HepG2 (cell line): Measurements from ENCODE around the gene GYS1. TPM values are rescaled to one million over a fixed set of nuclear protein-coding genes. Genes with fewer than 3 reads are reported as not detected.

Experiments used
- CCAR2 ChIP-seq: fragments of 200-400 bp; formaldehyde crosslinking; optimal IDR thresholded peaks from 2 replicates; pipeline ENCODE3; 2018; ENCODE audit warnings: low read depth, mild to moderate bottlenecking, low read length, moderate library complexity
- CCDC6 ChIP-seq: sonication (generic); formaldehyde crosslinking; IDR thresholded peaks from 2 replicates; pipeline ENCODE4 v1.8.1; 2022; ENCODE audit warnings: mild to moderate bottlenecking, missing genetic modification reagents, moderate library complexity
- ETV6 ChIP-seq: sonication (generic); formaldehyde crosslinking; conservative IDR thresholded peaks from 2 replicates; pipeline ENCODE4 v1.4.0; 2020; ENCODE audit warnings: missing genetic modification reagents
- FIP1L1 ChIP-seq: fragments of 200-400 bp; formaldehyde crosslinking; IDR thresholded peaks from 2 replicates; pipeline ENCODE4 v1.6.1; 2018; ENCODE audit warnings: low read depth, mild to moderate bottlenecking, low read length, moderate library complexity, borderline replicate concordance; ENCODE audit not compliant: insufficient read depth
- FOXO1 ChIP-seq: sonication (generic); formaldehyde crosslinking; IDR thresholded peaks from 2 replicates; pipeline ENCODE4 v1.4.0; 2020; ENCODE audit warnings: missing genetic modification reagents
- GATAD2A ChIP-seq: IDR thresholded peaks from 2 replicates; pipeline ENCODE4 v1.6.1; 2016
- IKZF1 ChIP-seq: fragments of 450-650 bp; IDR thresholded peaks from 2 replicates; pipeline ENCODE4 v1.7.1; 2016
- NR2F6 ChIP-seq, 2 experiments: IDR thresholded peaks; 2 replicates each; pipeline ENCODE4 v1.6.1; 2016; ENCODE audit warnings: antibody characterized with exemption in 1 of 2, mild to moderate bottlenecking in 1 of 2
- PAX8 ChIP-seq: sonication (generic); formaldehyde crosslinking; IDR thresholded peaks from 2 replicates; pipeline ENCODE4 v1.8.0; 2022; ENCODE audit warnings: mild to moderate bottlenecking, missing genetic modification reagents, borderline replicate concordance
- PHF20 ChIP-seq: sonication (generic); formaldehyde crosslinking; IDR thresholded peaks from 2 replicates; pipeline ENCODE4 v1.5.0; 2020; ENCODE audit warnings: mild to moderate bottlenecking, missing genetic modification reagents
- TAF15 ChIP-seq: fragments of 200-400 bp; formaldehyde crosslinking; IDR thresholded peaks from one replicate; pipeline ENCODE4 v1.6.1; 2018; ENCODE audit warnings: mild to moderate bottlenecking, low read depth, low read length; ENCODE audit not compliant: poor library complexity, severe bottlenecking
- ZEB1 ChIP-seq: IDR thresholded peaks from 2 replicates; pipeline ENCODE4 v1.6.1; 2012; ENCODE audit warnings: mild to moderate bottlenecking, low read depth, inconsistent platforms; ENCODE audit not compliant: insufficient replicate concordance
- ZNF251 ChIP-seq: sonication (generic); formaldehyde crosslinking; IDR thresholded peaks from 2 replicates; pipeline ENCODE4 v1.9.0; 2021; ENCODE audit warnings: mild to moderate bottlenecking, missing genetic modification reagents
- ZNF350 ChIP-seq: sonication (generic); formaldehyde crosslinking; IDR thresholded peaks from 2 replicates; pipeline ENCODE4 v1.4.0; 2020; ENCODE audit warnings: mild to moderate bottlenecking, low read depth, missing genetic modification reagents, borderline replicate concordance
- polyA plus RNA-seq, 8 experiments: library from polyadenylated mRNA; depleted of rRNA in 3 of 8; stranded (reverse) in 7 of 8; unstranded in 1 of 8; fragments of >200 nt; fragmentation: Illumina TruSeq in 4 of 8; extraction: Trizol in 4 of 8; gene quantifications; 2 replicates each; pipeline versions ENCODE4 v1.2.1 to v1.2.3, GENCODE V29; 2011 to 2016; ENCODE audit warnings: low read depth in 4 of 8, missing spikeins in 1 of 8, mixed read lengths in 1 of 8; ENCODE audit not compliant: insufficient read depth in 1 of 8
- total RNA-seq, 5 experiments: library from RNA; depleted of rRNA; stranded (reverse); fragments of >200 nt; fragmentation: Illumina TruSeq; extraction: Trizol; gene quantifications; 2 replicates each; pipeline ENCODE4 v1.2.3, GENCODE V29; 2016; ENCODE audit warnings: low read depth in 1 of 5
- TF ChIP-seq, protein P1 (sequence below): sonication (generic); formaldehyde crosslinking; IDR thresholded peaks from 2 replicates; pipeline ENCODE4 v1.4.0; 2020; ENCODE audit warnings: mild to moderate bottlenecking, missing genetic modification reagents
- TF ChIP-seq, protein P2 (sequence below): sonication (generic); formaldehyde crosslinking; IDR thresholded peaks from 2 replicates; pipeline ENCODE4 v1.9.0; 2021; ENCODE audit warnings: missing genetic modification reagents, borderline replicate concordance
- TF ChIP-seq, protein P3 (sequence below): sonication (generic); formaldehyde crosslinking; IDR thresholded peaks from 2 replicates; pipeline ENCODE4 v1.8.1; 2023; ENCODE audit warnings: mild to moderate bottlenecking, missing genetic modification reagents
- TF ChIP-seq, protein P4 (sequence below): sonication (generic); formaldehyde crosslinking; IDR thresholded peaks from 2 replicates; pipeline ENCODE4 v1.5.1; 2020; ENCODE audit warnings: mild to moderate bottlenecking, missing genetic modification reagents, borderline replicate concordance
- TF ChIP-seq, protein P5 (sequence below): sonication (generic); formaldehyde crosslinking; IDR thresholded peaks from 2 replicates; pipeline ENCODE4 v1.4.0; 2020; ENCODE audit warnings: missing genetic modification reagents

Gene GYS1
- total and polyA plus RNA-seq, 2 of the 13 experiments (the other 11 are each of a cell fraction or from before 2014, with no cell fraction given), result 18.4 to 42.1 TPM

DNA sequence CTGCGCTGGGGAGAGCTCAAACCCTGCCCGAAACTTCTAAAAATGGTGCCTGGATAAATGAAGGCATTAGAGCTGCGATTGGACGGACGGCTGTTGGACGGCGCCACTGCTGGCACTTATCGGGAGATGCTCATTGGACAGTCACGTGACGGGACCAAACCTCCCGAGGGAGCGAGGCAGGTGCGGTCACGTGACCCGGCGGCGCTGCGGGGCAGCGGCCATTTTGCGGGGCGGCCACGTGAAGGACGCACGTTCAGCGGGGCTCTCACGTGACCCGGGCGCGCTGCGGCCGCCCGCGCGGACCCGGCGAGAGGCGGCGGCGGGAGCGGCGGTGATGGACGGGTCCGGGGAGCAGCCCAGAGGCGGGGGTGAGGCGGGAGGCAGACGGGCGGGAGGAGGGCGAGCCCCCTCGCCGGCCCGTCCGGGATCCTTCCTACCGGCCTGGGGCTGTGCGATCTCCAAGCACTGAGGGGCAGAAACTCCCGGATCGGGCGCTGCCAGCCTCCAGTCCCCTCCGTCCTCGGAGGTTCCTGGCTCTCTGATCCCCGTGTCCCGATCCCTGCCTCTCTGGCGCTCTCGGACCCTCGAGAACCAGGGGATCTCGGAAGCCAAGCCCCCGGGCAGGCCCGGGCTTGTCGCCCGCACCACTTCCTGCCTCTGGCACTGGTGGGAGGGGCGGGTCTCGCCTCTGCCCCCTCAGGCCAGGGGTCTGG, 38.4 kb downstream of the GYS1 start, which contains the start of gene BAX (continued):
- TF ChIP-seq ZNF251 (CRISPR knock-in tag) (no peak), NR2F6 (IDR thresholded peaks at IDR 0.05) (no peak), NR2F6 (CRISPR knock-in tag; IDR thresholded peaks at IDR 0.05) (peak; percentile 13; the same call in 1 of the 2 replicates), ETV6 (CRISPR knock-in tag) (no peak), PAX8 (CRISPR knock-in tag) (no peak), FIP1L1 (no peak), GATAD2A (CRISPR knock-in tag) (peak; percentile 23; the same call in 1 of the 2 replicates), ZEB1 (no peak), CCAR2 (no peak), TAF15 (no peak), ZNF350 (no peak; the same call in none of the 2 replicates), IKZF1 (no peak), FOXO1 (CRISPR knock-in tag) (no peak), PHF20 (peak; percentile 87), CCDC6 (peak; percentile 70; the same call in 1 of the 2 replicates)
- TF ChIP-seq, protein P1, sequence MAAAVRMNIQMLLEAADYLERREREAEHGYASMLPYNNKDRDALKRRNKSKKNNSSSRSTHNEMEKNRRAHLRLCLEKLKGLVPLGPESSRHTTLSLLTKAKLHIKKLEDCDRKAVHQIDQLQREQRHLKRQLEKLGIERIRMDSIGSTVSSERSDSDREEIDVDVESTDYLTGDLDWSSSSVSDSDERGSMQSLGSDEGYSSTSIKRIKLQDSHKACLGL, result peak; percentile 78
- TF ChIP-seq, protein P2, sequence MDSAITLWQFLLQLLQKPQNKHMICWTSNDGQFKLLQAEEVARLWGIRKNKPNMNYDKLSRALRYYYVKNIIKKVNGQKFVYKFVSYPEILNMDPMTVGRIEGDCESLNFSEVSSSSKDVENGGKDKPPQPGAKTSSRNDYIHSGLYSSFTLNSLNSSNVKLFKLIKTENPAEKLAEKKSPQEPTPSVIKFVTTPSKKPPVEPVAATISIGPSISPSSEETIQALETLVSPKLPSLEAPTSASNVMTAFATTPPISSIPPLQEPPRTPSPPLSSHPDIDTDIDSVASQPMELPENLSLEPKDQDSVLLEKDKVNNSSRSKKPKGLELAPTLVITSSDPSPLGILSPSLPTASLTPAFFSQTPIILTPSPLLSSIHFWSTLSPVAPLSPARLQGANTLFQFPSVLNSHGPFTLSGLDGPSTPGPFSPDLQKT, result no peak
- TF ChIP-seq, protein P3, sequence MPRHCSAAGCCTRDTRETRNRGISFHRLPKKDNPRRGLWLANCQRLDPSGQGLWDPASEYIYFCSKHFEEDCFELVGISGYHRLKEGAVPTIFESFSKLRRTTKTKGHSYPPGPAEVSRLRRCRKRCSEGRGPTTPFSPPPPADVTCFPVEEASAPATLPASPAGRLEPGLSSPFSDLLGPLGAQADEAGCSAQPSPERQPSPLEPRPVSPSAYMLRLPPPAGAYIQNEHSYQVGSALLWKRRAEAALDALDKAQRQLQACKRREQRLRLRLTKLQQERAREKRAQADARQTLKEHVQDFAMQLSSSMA, result no peak
- TF ChIP-seq, protein P4, sequence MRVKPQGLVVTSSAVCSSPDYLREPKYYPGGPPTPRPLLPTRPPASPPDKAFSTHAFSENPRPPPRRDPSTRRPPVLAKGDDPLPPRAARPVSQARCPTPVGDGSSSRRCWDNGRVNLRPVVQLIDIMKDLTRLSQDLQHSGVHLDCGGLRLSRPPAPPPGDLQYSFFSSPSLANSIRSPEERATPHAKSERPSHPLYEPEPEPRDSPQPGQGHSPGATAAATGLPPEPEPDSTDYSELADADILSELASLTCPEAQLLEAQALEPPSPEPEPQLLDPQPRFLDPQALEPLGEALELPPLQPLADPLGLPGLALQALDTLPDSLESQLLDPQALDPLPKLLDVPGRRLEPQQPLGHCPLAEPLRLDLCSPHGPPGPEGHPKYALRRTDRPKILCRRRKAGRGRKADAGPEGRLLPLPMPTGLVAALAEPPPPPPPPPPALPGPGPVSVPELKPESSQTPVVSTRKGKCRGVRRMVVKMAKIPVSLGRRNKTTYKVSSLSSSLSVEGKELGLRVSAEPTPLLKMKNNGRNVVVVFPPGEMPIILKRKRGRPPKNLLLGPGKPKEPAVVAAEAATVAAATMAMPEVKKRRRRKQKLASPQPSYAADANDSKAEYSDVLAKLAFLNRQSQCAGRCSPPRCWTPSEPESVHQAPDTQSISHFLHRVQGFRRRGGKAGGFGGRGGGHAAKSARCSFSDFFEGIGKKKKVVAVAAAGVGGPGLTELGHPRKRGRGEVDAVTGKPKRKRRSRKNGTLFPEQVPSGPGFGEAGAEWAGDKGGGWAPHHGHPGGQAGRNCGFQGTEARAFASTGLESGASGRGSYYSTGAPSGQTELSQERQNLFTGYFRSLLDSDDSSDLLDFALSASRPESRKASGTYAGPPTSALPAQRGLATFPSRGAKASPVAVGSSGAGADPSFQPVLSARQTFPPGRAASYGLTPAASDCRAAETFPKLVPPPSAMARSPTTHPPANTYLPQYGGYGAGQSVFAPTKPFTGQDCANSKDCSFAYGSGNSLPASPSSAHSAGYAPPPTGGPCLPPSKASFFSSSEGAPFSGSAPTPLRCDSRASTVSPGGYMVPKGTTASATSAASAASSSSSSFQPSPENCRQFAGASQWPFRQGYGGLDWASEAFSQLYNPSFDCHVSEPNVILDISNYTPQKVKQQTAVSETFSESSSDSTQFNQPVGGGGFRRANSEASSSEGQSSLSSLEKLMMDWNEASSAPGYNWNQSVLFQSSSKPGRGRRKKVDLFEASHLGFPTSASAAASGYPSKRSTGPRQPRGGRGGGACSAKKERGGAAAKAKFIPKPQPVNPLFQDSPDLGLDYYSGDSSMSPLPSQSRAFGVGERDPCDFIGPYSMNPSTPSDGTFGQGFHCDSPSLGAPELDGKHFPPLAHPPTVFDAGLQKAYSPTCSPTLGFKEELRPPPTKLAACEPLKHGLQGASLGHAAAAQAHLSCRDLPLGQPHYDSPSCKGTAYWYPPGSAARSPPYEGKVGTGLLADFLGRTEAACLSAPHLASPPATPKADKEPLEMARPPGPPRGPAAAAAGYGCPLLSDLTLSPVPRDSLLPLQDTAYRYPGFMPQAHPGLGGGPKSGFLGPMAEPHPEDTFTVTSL, result no peak
- TF ChIP-seq, protein P5, sequence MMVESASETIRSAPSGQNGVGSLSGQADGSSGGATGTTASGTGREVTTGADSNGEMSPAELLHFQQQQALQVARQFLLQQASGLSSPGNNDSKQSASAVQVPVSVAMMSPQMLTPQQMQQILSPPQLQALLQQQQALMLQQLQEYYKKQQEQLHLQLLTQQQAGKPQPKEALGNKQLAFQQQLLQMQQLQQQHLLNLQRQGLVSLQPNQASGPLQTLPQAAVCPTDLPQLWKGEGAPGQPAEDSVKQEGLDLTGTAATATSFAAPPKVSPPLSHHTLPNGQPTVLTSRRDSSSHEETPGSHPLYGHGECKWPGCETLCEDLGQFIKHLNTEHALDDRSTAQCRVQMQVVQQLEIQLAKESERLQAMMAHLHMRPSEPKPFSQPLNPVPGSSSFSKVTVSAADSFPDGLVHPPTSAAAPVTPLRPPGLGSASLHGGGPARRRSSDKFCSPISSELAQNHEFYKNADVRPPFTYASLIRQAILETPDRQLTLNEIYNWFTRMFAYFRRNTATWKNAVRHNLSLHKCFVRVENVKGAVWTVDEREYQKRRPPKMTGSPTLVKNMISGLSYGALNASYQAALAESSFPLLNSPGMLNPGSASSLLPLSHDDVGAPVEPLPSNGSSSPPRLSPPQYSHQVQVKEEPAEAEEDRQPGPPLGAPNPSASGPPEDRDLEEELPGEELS (CRISPR knock-in tag), result 0 out of 2 replicates have a peak, but pooled peaks have one; percentile 14
